HEK293T (cell line): Measurements from ENCODE around the gene INPP5E.

Experiments used
- CTCF ChIA-PET: fragments of 350-600 bp; formaldehyde crosslinking; extraction: SDS; loops from one replicate; lab custom pipeline; 2021; ENCODE audit warnings: antibody characterized with exemption, inconsistent platforms; lab: Yijun Ruan, JAX
- POLR2A ChIA-PET: fragments of 350-600 bp; formaldehyde crosslinking; extraction: SDS; loops from one replicate; lab custom pipeline; 2020; ENCODE audit warnings: antibody characterized with exemption, inconsistent platforms; lab: Yijun Ruan, JAX
- DNase-seq: peaks from one replicate; pipeline ENCODE4 v3.0.0; 2012; ENCODE audit warnings: mixed read lengths; ENCODE audit errors: extremely low spot score
- ARNT ChIP-seq: fragments of 450-650 bp; IDR thresholded peaks from 2 replicates; pipeline ENCODE4 v1.6.1; 2017; ENCODE audit warnings: mild to moderate bottlenecking
- BHLHE40 ChIP-seq: fragments of 450-650 bp; IDR thresholded peaks from 2 replicates; pipeline ENCODE4 v1.6.1; 2016; ENCODE audit warnings: mild to moderate bottlenecking, moderate library complexity, borderline replicate concordance
- CTBP1 ChIP-seq: fragments of 450-650 bp; IDR thresholded peaks from 2 replicates; pipeline ENCODE4 v1.6.1; 2016; ENCODE audit warnings: borderline replicate concordance
- ELF4 ChIP-seq: fragments of 450-650 bp; IDR thresholded peaks from 2 replicates; pipeline ENCODE4 v1.6.1; 2017; ENCODE audit warnings: antibody characterized with exemption
- FOXA1 ChIP-seq: fragments of 450-650 bp; IDR thresholded peaks from 2 replicates; pipeline ENCODE4 v1.6.1; 2016; ENCODE audit warnings: mild to moderate bottlenecking
- FOXK2 ChIP-seq: fragments of 450-650 bp; IDR thresholded peaks from 2 replicates; pipeline ENCODE4 v1.6.1; 2016; ENCODE audit warnings: mild to moderate bottlenecking
- FOXM1 ChIP-seq: fragments of 450-650 bp; IDR thresholded peaks from 2 replicates; pipeline ENCODE4 v1.6.1; 2017; ENCODE audit warnings: mild to moderate bottlenecking, borderline replicate concordance
- HDGF ChIP-seq: fragments of 450-650 bp; IDR thresholded peaks from 2 replicates; pipeline ENCODE4 v1.6.1; 2017; ENCODE audit warnings: antibody characterized with exemption, borderline replicate concordance
- L3MBTL2 ChIP-seq: fragments of 450-650 bp; conservative IDR thresholded peaks from 2 replicates; pipeline ENCODE4 v1.6.1; 2016; ENCODE audit warnings: mild to moderate bottlenecking
- LEF1 ChIP-seq: fragments of 450-650 bp; IDR thresholded peaks from 2 replicates; pipeline ENCODE4 v1.6.1; 2017; ENCODE audit warnings: mild to moderate bottlenecking, borderline replicate concordance
- NFRKB ChIP-seq: fragments of 450-650 bp; IDR thresholded peaks from 2 replicates; pipeline ENCODE4 v1.6.1; 2016; ENCODE audit warnings: mild to moderate bottlenecking, moderate library complexity
- SP1 ChIP-seq: fragments of 450-650 bp; IDR thresholded peaks from 2 replicates; pipeline ENCODE4 v1.6.1; 2017
- SUZ12 ChIP-seq: fragments of 450-650 bp; IDR thresholded peaks from 2 replicates; pipeline ENCODE4 v1.6.1; 2016; ENCODE audit warnings: mild to moderate bottlenecking
- TARDBP ChIP-seq: fragments of 450-650 bp; IDR thresholded peaks from 2 replicates; pipeline ENCODE4 v1.6.1; 2016
- ZNF384 ChIP-seq: fragments of 450-650 bp; IDR thresholded peaks from 2 replicates; pipeline ENCODE4 v1.6.1; 2016
- TF ChIP-seq, protein P1 (sequence below): fragments of 450-650 bp; IDR thresholded peaks from 2 replicates; pipeline ENCODE4 v1.6.1; 2016

Gene INPP5E

DNA sequence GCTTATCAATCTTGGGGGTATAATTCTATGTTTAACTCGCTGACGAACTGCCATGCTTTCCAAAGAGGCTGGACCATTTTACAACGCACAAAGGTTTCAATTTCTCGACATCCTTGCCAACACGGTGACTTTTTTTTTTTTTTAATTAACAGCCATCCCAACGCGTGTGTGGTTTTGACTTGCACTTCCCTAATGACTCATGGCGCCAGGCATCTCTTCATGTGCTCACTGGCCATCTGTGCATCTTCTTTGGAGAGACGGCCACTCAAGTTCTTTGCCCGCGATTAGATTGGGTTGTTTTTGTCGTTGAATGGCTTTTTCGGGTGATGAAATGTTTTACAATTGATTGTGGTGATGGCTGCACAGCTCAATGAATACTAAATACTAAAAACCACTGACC lies 53.6 kb downstream of the INPP5E start:
- POLR2A ChIA-PET: no interaction called here
- TF ChIP-seq, protein P1, sequence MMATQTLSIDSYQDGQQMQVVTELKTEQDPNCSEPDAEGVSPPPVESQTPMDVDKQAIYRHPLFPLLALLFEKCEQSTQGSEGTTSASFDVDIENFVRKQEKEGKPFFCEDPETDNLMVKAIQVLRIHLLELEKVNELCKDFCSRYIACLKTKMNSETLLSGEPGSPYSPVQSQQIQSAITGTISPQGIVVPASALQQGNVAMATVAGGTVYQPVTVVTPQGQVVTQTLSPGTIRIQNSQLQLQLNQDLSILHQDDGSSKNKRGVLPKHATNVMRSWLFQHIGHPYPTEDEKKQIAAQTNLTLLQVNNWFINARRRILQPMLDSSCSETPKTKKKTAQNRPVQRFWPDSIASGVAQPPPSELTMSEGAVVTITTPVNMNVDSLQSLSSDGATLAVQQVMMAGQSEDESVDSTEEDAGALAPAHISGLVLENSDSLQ: no peak
- no peak for TF ChIP-seq ELF4
- TF ChIP-seq FOXA1: no peak
- no peak for TF ChIP-seq FOXK2
- no peak for TF ChIP-seq TARDBP
- no peak for TF ChIP-seq ARNT
- TF ChIP-seq CTBP1: no peak
- CTCF ChIA-PET: interaction anchor here (1.1 kb wide), 1 partner anchor 15 kb away, joined by 6 read pairs; no protein-coding TSS in a partner anchor
- no peak for DNase-seq

DNA sequence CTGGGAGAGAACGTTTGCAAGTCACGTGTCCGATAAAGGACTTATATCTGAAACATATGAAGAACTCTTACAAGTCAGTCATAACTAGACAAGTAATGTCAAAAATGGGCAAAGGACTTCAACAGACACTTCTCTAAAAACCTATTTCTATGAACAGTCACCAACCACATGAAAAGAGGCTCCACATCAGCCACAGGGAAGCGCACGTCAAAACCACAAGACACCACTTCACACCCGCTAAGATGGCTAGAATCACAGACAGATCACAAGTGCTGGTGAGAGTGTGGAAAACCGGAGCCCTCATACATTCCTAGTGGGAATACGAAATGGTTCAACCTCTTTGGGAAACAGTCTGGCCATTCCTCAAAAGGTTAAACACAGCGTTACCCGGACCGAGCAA lies 54.6 kb downstream of the INPP5E start:
- ChIA-PET POLR2A (no interaction called here), CTCF (interaction anchor here (0.6 to 1.1 kb wide), 2 partner anchors 16 to 246 kb away, joined by 3 to 6 read pairs; no protein-coding TSS in a partner anchor)
- no peak for DNase-seq
- TF ChIP-seq L3MBTL2: no peak
- TF ChIP-seq FOXA1: no peak
- TF ChIP-seq SP1: no peak
- TF ChIP-seq FOXM1: no peak
- TF ChIP-seq BHLHE40: no peak
- TF ChIP-seq ELF4: no peak
- TF ChIP-seq ZNF384: no peak
- no peak for TF ChIP-seq FOXK2
- TF ChIP-seq SUZ12: no peak
- no peak for TF ChIP-seq LEF1
- TF ChIP-seq CTBP1: no peak
- no peak for TF ChIP-seq TARDBP
- TF ChIP-seq ARNT: no peak
- no peak for TF ChIP-seq NFRKB
- TF ChIP-seq HDGF: no peak
- TF ChIP-seq, protein P1: no peak

GRCh38 chr9:136383436-136383835 lies 56.2 kb downstream of the INPP5E start:
- CTCF ChIA-PET: no interaction called here
- POLR2A ChIA-PET: no interaction called here
- TF ChIP-seq HDGF: no peak
- no peak for TF ChIP-seq L3MBTL2
- no peak for TF ChIP-seq ZNF384
- TF ChIP-seq SP1: no peak
- no peak for TF ChIP-seq FOXK2
- TF ChIP-seq SUZ12: no peak
- no peak for TF ChIP-seq TARDBP
- TF ChIP-seq, protein P1: no peak
- no peak for TF ChIP-seq LEF1
- TF ChIP-seq CTBP1: no peak
- no peak for TF ChIP-seq NFRKB
- no peak for TF ChIP-seq BHLHE40
- TF ChIP-seq ARNT: no peak
- TF ChIP-seq ELF4: no peak
- no peak for TF ChIP-seq FOXM1
- TF ChIP-seq FOXA1: no peak
- DNase-seq: no peak

- ChIA-PET CTCF (no interaction called here), POLR2A (no interaction called here)
- TF ChIP-seq HDGF (no peak), ZNF384 (no peak), NFRKB (no peak), ELF4 (no peak), LEF1 (no peak), FOXM1 (no peak), BHLHE40 (no peak), FOXA1 (no peak), L3MBTL2 (no peak), SUZ12 (no peak), SP1 (no peak), TARDBP (no peak), FOXK2 (no peak), CTBP1 (no peak), ARNT (no peak)
- TF ChIP-seq, protein P1: no peak
- no peak for DNase-seq
Measured at GRCh38 chr9:136381966-136382513, 57.6 kb downstream of the INPP5E start.

DNA sequence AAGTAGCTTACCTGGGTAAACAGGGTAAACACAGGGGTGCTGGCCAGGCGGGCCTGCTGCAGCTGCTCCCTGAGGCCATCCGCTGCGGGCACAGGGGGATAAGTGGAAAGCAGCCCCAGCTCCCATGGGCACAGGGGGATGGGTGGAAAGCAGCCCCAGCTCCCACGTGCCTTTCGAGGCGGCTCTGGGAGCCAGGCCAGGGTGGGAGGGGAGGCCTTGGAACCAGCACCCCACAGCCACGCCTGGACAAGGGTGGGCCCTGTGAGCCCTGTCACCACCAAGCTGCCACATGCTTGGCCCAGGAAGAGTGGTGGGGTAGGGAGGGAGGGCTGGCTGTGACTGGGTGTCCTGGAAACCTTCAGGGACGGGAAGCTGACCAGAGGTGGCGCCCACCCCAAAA lies 58.3 kb downstream of the INPP5E start:
- CTCF ChIA-PET: no interaction called here
- DNase-seq: no peak
- TF ChIP-seq L3MBTL2 (no peak), ZNF384 (no peak), FOXA1 (no peak), ARNT (no peak), FOXK2 (no peak), FOXM1 (no peak), BHLHE40 (no peak), TARDBP (no peak), CTBP1 (no peak), SP1 (no peak), ELF4 (no peak), SUZ12 (no peak), NFRKB (no peak), HDGF (no peak), LEF1 (no peak)
- TF ChIP-seq, protein P1: no peak
- POLR2A ChIA-PET: interaction anchor here (0.8 kb wide), 1 partner anchor 18 kb away, joined by 3 read pairs; no protein-coding TSS in a partner anchor
